ENCODE measurements around the gene CYP51A1. TPM values are rescaled to one million over a fixed set of nuclear protein-coding genes. Genes with fewer than 3 reads are reported as not detected.
"Not testable (repeated sequence)": the region's sequence is repeated elsewhere in the genome, so short reads cannot be mapped to it uniquely, and the experiment has no call there.

Gene CYP51A1
- total RNA-seq, 1 donor from 2014 or later: 175 TPM

DNA sequence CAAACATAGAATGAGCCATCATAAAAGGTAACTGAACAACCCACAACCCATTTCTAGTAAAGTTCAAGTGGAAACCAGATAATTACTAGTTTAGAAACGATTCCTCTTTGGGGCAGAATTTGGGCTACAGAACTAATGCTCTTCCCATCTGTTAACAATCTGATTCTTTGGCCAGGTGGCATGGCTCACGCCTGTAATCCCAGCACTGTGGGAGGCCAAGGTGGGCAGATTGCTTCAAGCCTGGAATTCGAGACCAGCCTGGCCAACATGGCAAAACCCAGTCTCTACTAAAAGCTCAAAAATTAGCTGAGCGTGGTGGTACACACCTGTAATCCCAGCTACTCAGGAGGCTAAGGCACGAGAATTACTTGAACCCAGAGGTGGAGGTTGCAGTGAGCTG lies 18.5 kb downstream of the CYP51A1 start:
- Histone ChIP-seq H3K27ac (no peak overlapping the region), H3K27me3 (no peaks in the 10 kb centered on the region), H3K4me3 (no peak overlapping the region), H3K4me1 (no peaks in the 10 kb centered on the region), H3K36me3 (peaks cover 84% of the 10 kb centered on the region), H3K9me3 (no peaks in the 10 kb centered on the region)
- TF ChIP-seq, protein P1, sequence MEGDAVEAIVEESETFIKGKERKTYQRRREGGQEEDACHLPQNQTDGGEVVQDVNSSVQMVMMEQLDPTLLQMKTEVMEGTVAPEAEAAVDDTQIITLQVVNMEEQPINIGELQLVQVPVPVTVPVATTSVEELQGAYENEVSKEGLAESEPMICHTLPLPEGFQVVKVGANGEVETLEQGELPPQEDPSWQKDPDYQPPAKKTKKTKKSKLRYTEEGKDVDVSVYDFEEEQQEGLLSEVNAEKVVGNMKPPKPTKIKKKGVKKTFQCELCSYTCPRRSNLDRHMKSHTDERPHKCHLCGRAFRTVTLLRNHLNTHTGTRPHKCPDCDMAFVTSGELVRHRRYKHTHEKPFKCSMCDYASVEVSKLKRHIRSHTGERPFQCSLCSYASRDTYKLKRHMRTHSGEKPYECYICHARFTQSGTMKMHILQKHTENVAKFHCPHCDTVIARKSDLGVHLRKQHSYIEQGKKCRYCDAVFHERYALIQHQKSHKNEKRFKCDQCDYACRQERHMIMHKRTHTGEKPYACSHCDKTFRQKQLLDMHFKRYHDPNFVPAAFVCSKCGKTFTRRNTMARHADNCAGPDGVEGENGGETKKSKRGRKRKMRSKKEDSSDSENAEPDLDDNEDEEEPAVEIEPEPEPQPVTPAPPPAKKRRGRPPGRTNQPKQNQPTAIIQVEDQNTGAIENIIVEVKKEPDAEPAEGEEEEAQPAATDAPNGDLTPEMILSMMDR (IDR thresholded peaks at IDR 0.05): no peak
- intact Hi-C loops (cut with DNase I): no loop called here
- DNase-seq (no peak), ATAC-seq (no peak)

DNA sequence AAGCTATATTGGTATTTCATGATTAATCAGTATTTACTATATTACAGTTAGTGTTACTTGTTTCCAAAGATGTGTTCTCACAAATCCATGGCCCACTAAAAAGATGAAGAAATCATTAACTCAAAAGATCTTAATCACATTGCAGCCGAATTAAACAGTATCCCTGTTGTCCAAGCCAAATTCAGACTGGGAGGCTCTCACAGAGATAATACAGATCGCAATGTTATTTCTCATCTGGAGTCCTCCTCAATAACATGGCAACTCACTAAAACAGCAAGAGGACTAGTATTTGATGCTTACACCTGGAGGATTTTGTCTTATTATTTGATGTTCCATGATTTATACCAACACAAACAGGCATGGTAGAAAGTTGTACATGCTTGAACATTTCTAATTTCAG lies 23.4 kb downstream of the CYP51A1 start:
- no peaks in the 10 kb centered on the region for H3K9me3 ChIP-seq
- no peak for DNase-seq
- intact Hi-C loops (cut with DNase I): no loop called here
- ATAC-seq: no peak
- peaks cover 89% of the 10 kb centered on the region for H3K36me3 ChIP-seq
- no peaks in the 10 kb centered on the region for H3K27me3 ChIP-seq
- no peaks in the 10 kb centered on the region for H3K4me1 ChIP-seq
- no peak overlapping the region for H3K4me3 ChIP-seq
- TF ChIP-seq, protein P1 (IDR thresholded peaks at IDR 0.05): no peak
- H3K27ac ChIP-seq: no peak overlapping the region

DNA sequence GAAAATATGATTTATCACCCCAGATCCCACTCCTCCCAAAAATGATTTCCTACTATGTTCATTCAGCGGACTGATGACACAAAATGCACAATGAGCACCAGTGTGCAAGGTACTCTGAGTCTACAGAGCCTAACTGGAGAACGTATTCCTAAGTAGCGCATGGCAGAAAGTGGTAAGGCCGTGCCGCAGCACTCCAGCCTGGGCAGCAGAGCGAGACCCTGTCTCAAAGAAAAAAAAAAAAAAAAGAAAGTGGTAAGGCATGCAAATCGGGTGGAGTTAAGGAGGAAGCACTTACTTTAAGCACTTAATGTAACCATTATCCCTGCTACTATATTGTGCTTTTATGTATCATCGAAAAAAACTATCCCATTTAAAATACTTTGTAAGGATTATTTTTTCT lies 25.5 kb downstream of the CYP51A1 start:
- Histone ChIP-seq H3K27me3 (no peaks in the 10 kb centered on the region), H3K36me3 (peaks cover 82% of the 10 kb centered on the region), H3K9me3 (no peaks in the 10 kb centered on the region), H3K4me3 (no peak overlapping the region), H3K4me1 (no peaks in the 10 kb centered on the region), H3K27ac (no peak overlapping the region)
- TF ChIP-seq, protein P1 (IDR thresholded peaks at IDR 0.05): no peak
- DNase-seq: no peak
- ATAC-seq: no peak
- intact Hi-C loops (cut with DNase I): no loop called here

DNA sequence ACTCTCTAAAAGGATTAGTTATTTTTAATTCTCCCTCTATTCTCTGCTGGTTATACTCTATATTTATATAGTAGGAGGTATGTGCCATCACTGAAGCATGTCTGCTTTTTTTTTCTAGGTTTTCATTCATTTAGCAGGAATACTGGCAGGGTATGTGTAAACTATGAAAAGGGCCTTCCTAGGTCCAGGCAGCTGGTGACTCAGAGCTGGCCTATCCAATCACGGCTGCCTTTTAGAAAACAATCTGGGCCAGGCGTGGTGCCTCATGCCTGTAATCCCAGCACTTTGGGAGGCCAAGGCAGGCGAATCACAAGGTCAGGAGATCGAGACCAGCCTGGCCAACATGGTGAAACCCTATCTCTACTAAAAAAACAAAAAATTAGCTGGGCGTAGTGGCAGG lies 31.4 kb downstream of the CYP51A1 start:
- H3K4me3 ChIP-seq; H3K4me1 ChIP-seq; DNase-seq; H3K9me3 ChIP-seq; H3K27ac ChIP-seq; ATAC-seq; intact Hi-C loops (cut with DNase I); H3K27me3 ChIP-seq: not testable (repeated sequence)
- peaks cover 87% of the 10 kb centered on the region for H3K36me3 ChIP-seq

DNA sequence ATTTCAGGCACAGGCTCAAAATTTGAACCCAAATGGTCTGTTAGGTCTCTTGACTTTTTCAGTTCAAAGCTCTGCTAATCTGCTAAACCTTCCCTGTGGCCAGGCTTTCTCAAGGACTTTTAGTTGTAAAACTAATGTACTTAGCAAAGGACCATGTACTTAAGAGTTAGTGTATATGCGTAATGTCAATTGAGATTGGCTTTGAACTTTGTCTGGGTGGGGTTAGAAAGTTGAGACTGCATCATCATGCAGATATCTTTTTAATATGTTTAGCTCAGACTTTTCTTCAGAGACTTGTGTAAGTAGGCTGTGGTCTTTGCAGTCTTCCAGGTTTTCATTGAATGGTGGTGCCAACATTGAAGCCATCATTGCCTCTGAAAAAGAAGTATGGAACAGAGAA lies 33.7 kb downstream of the CYP51A1 start:
- ATAC-seq (no peak), DNase-seq (no peak)
- TF ChIP-seq, protein P1 (IDR thresholded peaks at IDR 0.05): no peak
- H3K27me3 ChIP-seq: no peaks in the 10 kb centered on the region
- intact Hi-C loops (cut with DNase I): no loop called here
- H3K27ac ChIP-seq: no peak overlapping the region
- no peaks in the 10 kb centered on the region for H3K9me3 ChIP-seq
- H3K4me1 ChIP-seq: no peaks in the 10 kb centered on the region
- no peak overlapping the region for H3K4me3 ChIP-seq
- peaks cover 90% of the 10 kb centered on the region for H3K36me3 ChIP-seq

DNA sequence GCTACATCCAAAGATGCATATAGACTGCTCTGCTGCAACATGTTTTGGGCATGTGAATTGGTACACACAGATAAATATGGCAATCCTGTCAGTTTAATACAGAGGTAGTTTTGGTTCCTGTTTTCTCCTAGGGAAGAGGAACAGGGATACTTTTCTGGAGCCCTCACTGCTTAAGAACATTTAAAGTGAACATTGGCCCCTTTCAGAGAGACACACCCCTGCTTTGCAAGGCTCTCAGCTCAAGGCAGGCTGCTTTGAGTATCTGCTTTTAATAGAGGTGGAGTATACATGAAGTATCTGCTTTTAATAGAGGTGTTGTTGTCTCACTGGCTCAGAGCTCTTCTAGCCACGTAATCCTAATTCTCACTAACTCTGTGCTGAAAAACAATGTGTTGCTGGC lies 38.9 kb downstream of the CYP51A1 start:
- no peaks in the 10 kb centered on the region for H3K27me3 ChIP-seq
- no peaks in the 10 kb centered on the region for H3K4me1 ChIP-seq
- DNase-seq: no peak
- no peak overlapping the region for H3K4me3 ChIP-seq
- ATAC-seq: peak; percentile 80
- H3K27ac ChIP-seq: no peak overlapping the region
- intact Hi-C loops (cut with DNase I): no loop called here
- TF ChIP-seq, protein P1 (IDR thresholded peaks at IDR 0.05): no peak
- peaks cover 86% of the 10 kb centered on the region for H3K36me3 ChIP-seq
- no peaks in the 10 kb centered on the region for H3K9me3 ChIP-seq
